ENCODE results near the gene CGNL1.

DNA sequence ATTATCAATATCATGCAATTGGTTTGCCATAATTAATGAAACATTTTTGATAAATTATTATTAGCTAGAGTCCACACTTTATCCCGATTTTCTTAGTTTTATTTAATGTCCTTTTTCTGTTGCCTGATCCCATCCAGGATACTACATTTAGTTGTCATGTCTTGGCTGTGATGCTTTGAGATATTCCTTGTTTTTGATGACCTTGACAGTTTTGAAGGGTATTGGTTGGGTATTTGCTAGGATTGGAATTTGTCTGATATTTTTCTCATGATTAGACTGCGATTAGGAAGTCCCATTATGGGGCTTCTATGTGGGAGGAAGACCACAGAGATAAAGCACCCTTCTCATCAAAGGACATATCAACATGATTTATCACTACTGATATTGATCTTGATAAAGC, 43.0 kb downstream of the CGNL1 start:
- TF ChIP-seq, protein P1, sequence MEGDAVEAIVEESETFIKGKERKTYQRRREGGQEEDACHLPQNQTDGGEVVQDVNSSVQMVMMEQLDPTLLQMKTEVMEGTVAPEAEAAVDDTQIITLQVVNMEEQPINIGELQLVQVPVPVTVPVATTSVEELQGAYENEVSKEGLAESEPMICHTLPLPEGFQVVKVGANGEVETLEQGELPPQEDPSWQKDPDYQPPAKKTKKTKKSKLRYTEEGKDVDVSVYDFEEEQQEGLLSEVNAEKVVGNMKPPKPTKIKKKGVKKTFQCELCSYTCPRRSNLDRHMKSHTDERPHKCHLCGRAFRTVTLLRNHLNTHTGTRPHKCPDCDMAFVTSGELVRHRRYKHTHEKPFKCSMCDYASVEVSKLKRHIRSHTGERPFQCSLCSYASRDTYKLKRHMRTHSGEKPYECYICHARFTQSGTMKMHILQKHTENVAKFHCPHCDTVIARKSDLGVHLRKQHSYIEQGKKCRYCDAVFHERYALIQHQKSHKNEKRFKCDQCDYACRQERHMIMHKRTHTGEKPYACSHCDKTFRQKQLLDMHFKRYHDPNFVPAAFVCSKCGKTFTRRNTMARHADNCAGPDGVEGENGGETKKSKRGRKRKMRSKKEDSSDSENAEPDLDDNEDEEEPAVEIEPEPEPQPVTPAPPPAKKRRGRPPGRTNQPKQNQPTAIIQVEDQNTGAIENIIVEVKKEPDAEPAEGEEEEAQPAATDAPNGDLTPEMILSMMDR (conservative IDR thresholded peaks at IDR 0.05; ENCODE audit: low read length) = no peak
- no peak for TF ChIP-seq EZH2phosphoT487 (IDR thresholded peaks at IDR 0.05; ENCODE audit: borderline replicate concordance)

All from Loucy (cell line).